A549 (cell line): Measurements from ENCODE around the gene HHIP. TPM values are rescaled to one million over a fixed set of nuclear protein-coding genes. Genes with fewer than 3 reads are reported as not detected.
A peak's percentile ranks its signal among the peaks of the same experiment; 100 is the strongest.

ENCODE experiments used
- ATAC-seq, 2 experiments: fragments of 200-7000 bp in 1 of 2; fragments of >200 bp in 1 of 2; cut with Nextera tagmentation in 1 of 2; cut with Tn5 transposase in 1 of 2; 3 replicates each; pipeline versions ENCODE4 v1.8.0 to v1.9.1; 2018 to 2020; ENCODE audit warnings: mild to moderate bottlenecking in 1 of 2, moderate library complexity in 1 of 2
- CTCF ChIA-PET: fragments of 300-600 bp; sonication (Branson Sonifier 250); formaldehyde crosslinking; extraction: SDS; loops from one replicate; lab custom pipeline; 2021; ENCODE audit warnings: antibody characterized with exemption, inconsistent platforms; lab: Yijun Ruan, JAX
- POLR2A ChIA-PET: fragments of 350-600 bp; formaldehyde crosslinking; extraction: SDS; loops from one replicate; lab custom pipeline; 2021; ENCODE audit warnings: antibody characterized with exemption, inconsistent platforms; lab: Yijun Ruan, JAX
- DNase-seq, 2 experiments: peaks; one replicate each; pipeline versions ENCODE4 v3.0.0 to v3.0.0-alpha.2; 2011 to 2016; ENCODE audit warnings: low read depth in 1 of 2, low spot score in 1 of 2
- FAIRE-seq: peaks from 2 replicates; lab custom pipeline; 2011; peaks lifted over from hg19 to GRCh38; lab: Jason Lieb, UNC
- H3K27ac ChIP-seq, 2 experiments: fragments of >200 bp; sonication (Bioruptor Twin); formaldehyde crosslinking; 3 replicates each; pipeline ENCODE4 v1.5.1; 2016 to 2017
- H3K4me1 ChIP-seq: fragments of >200 bp; sonication (Bioruptor Twin); formaldehyde crosslinking; 3 replicates; pipeline ENCODE4 v1.6.1; 2016
- H3K4me2 ChIP-seq: fragments of >200 bp; sonication (Bioruptor Twin); formaldehyde crosslinking; 3 replicates; pipeline ENCODE4 v1.6.1; 2016
- H3K4me3 ChIP-seq: fragments of >200 bp; sonication (Bioruptor Twin); formaldehyde crosslinking; 3 replicates; pipeline ENCODE4 v1.5.1; 2016
- H3K9me3 ChIP-seq: fragments of >200 bp; sonication (Bioruptor Twin); formaldehyde crosslinking; 3 replicates; pipeline ENCODE4 v1.6.1; 2016
- BHLHE40 ChIP-seq: IDR thresholded peaks from 2 replicates; pipeline ENCODE4 v1.6.1; 2012; ENCODE audit warnings: low read depth, low read length, inconsistent platforms
- CBX2 ChIP-seq: fragments of 200-600 bp; sonication (generic); IDR thresholded peaks from 2 replicates; pipeline ENCODE4 v1.6.1; 2016; ENCODE audit warnings: low read depth, mild to moderate bottlenecking, borderline replicate concordance
- EHF ChIP-seq: fragments of 250-450 bp; sonication (Bioruptor Pico); IDR thresholded peaks from 2 replicates; pipeline ENCODE4 v1.5.0; 2020; ENCODE audit warnings: mild to moderate bottlenecking
- ESRRA ChIP-seq: fragments of 150-350 bp; IDR thresholded peaks from 2 replicates; pipeline ENCODE4 v1.6.1; 2014; ENCODE audit warnings: mild to moderate bottlenecking, low read length, borderline replicate concordance
- FOSB ChIP-seq: fragments of 250-450 bp; sonication (Bioruptor Pico); IDR thresholded peaks from 2 replicates; pipeline ENCODE4 v1.5.0; 2020; ENCODE audit warnings: mild to moderate bottlenecking, moderate library complexity
- HEYL ChIP-seq: fragments of 250-450 bp; sonication (Bioruptor Pico); IDR thresholded peaks from 2 replicates; pipeline ENCODE4 v1.8.0; 2021; ENCODE audit warnings: mild to moderate bottlenecking, moderate library complexity
- HOXA7 ChIP-seq: fragments of 250-450 bp; sonication (Bioruptor Pico); IDR thresholded peaks from 2 replicates; pipeline ENCODE4 v1.5.0; 2020; ENCODE audit warnings: mild to moderate bottlenecking, moderate library complexity
- JUNB ChIP-seq: fragments of >200 bp; sonication (Bioruptor Twin); formaldehyde crosslinking; IDR thresholded peaks from 2 replicates; pipeline ENCODE4 v1.6.1; 2016
- KDM5A ChIP-seq: fragments of 200-600 bp; sonication (generic); IDR thresholded peaks from 2 replicates; pipeline ENCODE4 v1.6.1; 2016; ENCODE audit warnings: antibody characterized with exemption, mild to moderate bottlenecking
- NPAS2 ChIP-seq: fragments of 250-450 bp; sonication (Bioruptor Pico); IDR thresholded peaks from 2 replicates; pipeline ENCODE4 v1.8.0; 2022; ENCODE audit warnings: mild to moderate bottlenecking, moderate library complexity, borderline replicate concordance
- PHF8 ChIP-seq: fragments of 200-600 bp; sonication (generic); IDR thresholded peaks from 2 replicates; pipeline ENCODE4 v1.6.1; 2016; ENCODE audit warnings: low read depth, mild to moderate bottlenecking, antibody characterized with exemption, moderate library complexity, borderline replicate concordance
- POLR2A ChIP-seq: IDR thresholded peaks from 2 replicates; pipeline ENCODE4 v1.6.1; 2012; ENCODE audit warnings: mild to moderate bottlenecking, low read length
- POLR2AphosphoS2 ChIP-seq: conservative IDR thresholded peaks from 2 replicates; pipeline ENCODE4 v1.6.1; 2012; ENCODE audit warnings: low read length, improper control_type of control experiment, inconsistent platforms
- RARB ChIP-seq: fragments of 250-450 bp; sonication (Bioruptor Pico); IDR thresholded peaks from 2 replicates; pipeline ENCODE4 v1.8.0; 2021; ENCODE audit warnings: mild to moderate bottlenecking, moderate library complexity
- RCOR1 ChIP-seq: fragments of 150-350 bp; IDR thresholded peaks from 2 replicates; pipeline ENCODE4 v1.6.1; 2014; ENCODE audit warnings: antibody characterized with exemption, low read length, low read depth
- REST ChIP-seq: fragments of 200-600 bp; sonication (generic); IDR thresholded peaks from 2 replicates; pipeline ENCODE4 v1.6.1; 2016; ENCODE audit warnings: antibody characterized with exemption, mild to moderate bottlenecking, moderate library complexity
- RFX5 ChIP-seq: fragments of 450-650 bp; IDR thresholded peaks from 2 replicates; pipeline ENCODE4 v1.7.1; 2014; ENCODE audit warnings: antibody characterized with exemption, mild to moderate bottlenecking, moderate library complexity
- RNF2 ChIP-seq: fragments of 200-600 bp; sonication (generic); IDR thresholded peaks from 2 replicates; pipeline ENCODE4 v1.6.1; 2016; ENCODE audit warnings: low read depth, mild to moderate bottlenecking, antibody characterized with exemption, moderate library complexity, borderline replicate concordance
- SMC3 ChIP-seq: fragments of >200 bp; sonication (Bioruptor Twin); formaldehyde crosslinking; IDR thresholded peaks from 3 replicates; pipeline ENCODE4 v1.6.1; 2018; ENCODE audit warnings: inconsistent platforms
- TFCP2L1 ChIP-seq: fragments of 250-450 bp; sonication (Bioruptor Pico); IDR thresholded peaks from 2 replicates; pipeline ENCODE4 v1.5.0; 2021; ENCODE audit warnings: mild to moderate bottlenecking
- USF2 ChIP-seq: fragments of 450-650 bp; IDR thresholded peaks from 2 replicates; pipeline ENCODE4 v1.6.1; 2014; ENCODE audit warnings: antibody characterized with exemption
- ZFP36 ChIP-seq: fragments of 450-650 bp; IDR thresholded peaks from 2 replicates; pipeline ENCODE4 v1.6.1; 2014; ENCODE audit warnings: borderline replicate concordance; ENCODE audit not compliant: partially characterized antibody
- ZNF302 ChIP-seq: fragments of 250-450 bp; sonication (Bioruptor Pico); IDR thresholded peaks from 2 replicates; pipeline ENCODE4 v1.9.0; 2021; ENCODE audit warnings: inconsistent platforms, mild to moderate bottlenecking, moderate library complexity
- WGBS: methylation state at CpG from one replicate; pipeline ENCODE4 v1.1.6; 2017; ENCODE audit errors: missing lambda C conversion rate; 5-methylcytosine and 5-hydroxymethylcytosine counted together
- polyA plus RNA-seq, 4 experiments: library from polyadenylated mRNA; depleted of rRNA in 3 of 4; stranded (reverse); fragments of >200 nt; fragmentation: RNase III in 1 of 4; extraction: RNeasy Plus Mini Kit Qiagen cat#74134 plus additional on column Dnase treatment in 1 of 4; gene quantifications; 2 replicates in 3 of 4; 3 replicates in 1 of 4; pipeline ENCODE4 v1.2.3, GENCODE V29; 2011 to 2017

The HHIP gene
- polyA plus RNA-seq, 2 of the 4 experiments (the other 2 are of a cell fraction): 0.93 to 1.0 TPM

GRCh38 chr4:144644368-144645101 is 1.4 kb upstream of the HHIP start (continued):
- TF ChIP-seq ESRRA (no peak), JUNB (no peak), POLR2AphosphoS2 (no peak), POLR2A (no peak), EHF (CRISPR knock-in tag) (no peak), PHF8 (no peak), BHLHE40 (no peak)
- TF ChIP-seq, all 56 proteins: peak for 0

GRCh38 chr4:144645102-144645630 is 790 bp upstream of the HHIP start:
- 59% methylated on average over 10 of the region's 29 CpGs for WGBS
- peak overlapping the region; percentile 44 to 91 for H3K27ac ChIP-seq
- CTCF ChIA-PET: no interaction called here

More at GRCh38 chr4:144645102-144645630, 790 bp upstream of the HHIP start:
- peak overlapping the region; percentile 56 for H3K4me3 ChIP-seq
- ATAC-seq (no peak), DNase-seq (no peak), FAIRE-seq (no peak)
- TF ChIP-seq RFX5 (no peak), ZFP36 (no peak), RNF2 (no peak), BHLHE40 (no peak), PHF8 (no peak), RARB (no peak), TFCP2L1 (no peak), HOXA7 (CRISPR knock-in tag) (no peak), FOSB (CRISPR knock-in tag) (no peak), HEYL (CRISPR knock-in tag) (no peak), NPAS2 (CRISPR knock-in tag) (no peak), REST (no peak), EHF (CRISPR knock-in tag) (no peak), RCOR1 (no peak), SMC3 (no peak), ZNF302 (CRISPR knock-in tag) (no peak), CBX2 (no peak), USF2 (no peak), KDM5A (no peak)
- POLR2A ChIA-PET: no interaction called here
- H3K4me1 ChIP-seq: peaks cover 13% of the 10 kb centered on the region; the same call in 2 of the 3 replicates
- peak overlapping the region; percentile 94 for H3K4me2 ChIP-seq
- no peaks in the 10 kb centered on the region for H3K9me3 ChIP-seq
